ENCODE results near the gene CPHXL.

Gene CPHXL

GRCh38 chr16:75726390-75726789, at the start of gene CPHXL:
CPHXL (minus strand) TSS chr16:75726490; CDS start chr16:75726442, 48 bp downstream.
- H3K4me3 ChIP-seq (ENCODE audit: low read depth, low read length), result no peak within 1 kb of the TSS
- DNase-seq, result no peak
- H3K9me3 ChIP-seq (ENCODE audit: severe bottlenecking), result peaks cover 5% of the 10 kb centered on the region
- H3K27ac ChIP-seq, result peak within 1 kb of the TSS; percentile 11
- H3K36me3 ChIP-seq, result no peaks in the 10 kb centered on the region
- no peaks in the 10 kb centered on the region for H3K27me3 ChIP-seq (ENCODE audit: insufficient read depth, low read depth, severe bottlenecking)
- no peak for TF ChIP-seq CTCF (IDR thresholded peaks at IDR 0.05; ENCODE audit: low read depth, low read length)

GRCh38 chr16:75774197-75774596, 47.9 kb upstream of the CPHXL start:
- no peak overlapping the region for H3K4me3 ChIP-seq (ENCODE audit: low read depth, low read length)
- TF ChIP-seq CTCF (IDR thresholded peaks at IDR 0.05; ENCODE audit: low read depth, low read length), result no peak
- H3K27ac ChIP-seq, result no peak overlapping the region
- no peak for DNase-seq
- H3K36me3 ChIP-seq, result no peaks in the 10 kb centered on the region
- peaks cover 8% of the 10 kb centered on the region for H3K9me3 ChIP-seq (ENCODE audit: severe bottlenecking)
- H3K27me3 ChIP-seq (ENCODE audit: insufficient read depth, low read depth, severe bottlenecking), result no peaks in the 10 kb centered on the region

GRCh38 chr16:75770051-75770450, 43.8 kb upstream of the CPHXL start:
- TF ChIP-seq CTCF (IDR thresholded peaks at IDR 0.05; ENCODE audit: low read depth, low read length), result no peak
- DNase-seq, result no peak
- H3K27ac ChIP-seq, result no peak overlapping the region
- H3K27me3 ChIP-seq (ENCODE audit: insufficient read depth, low read depth, severe bottlenecking), result no peaks in the 10 kb centered on the region
- peaks cover 8% of the 10 kb centered on the region for H3K9me3 ChIP-seq (ENCODE audit: severe bottlenecking)
- no peak overlapping the region for H3K4me3 ChIP-seq (ENCODE audit: low read depth, low read length)
- H3K36me3 ChIP-seq, result no peaks in the 10 kb centered on the region

- peak; percentile 81 for TF ChIP-seq CTCF (IDR thresholded peaks at IDR 0.05; ENCODE audit: low read depth, low read length)
- Histone ChIP-seq H3K9me3 (ENCODE audit: severe bottlenecking) (no peaks in the 10 kb centered on the region), H3K4me3 (ENCODE audit: low read depth, low read length) (no peak overlapping the region), H3K27ac (no peak overlapping the region), H3K27me3 (ENCODE audit: insufficient read depth, low read depth, severe bottlenecking) (no peaks in the 10 kb centered on the region), H3K36me3 (no peaks in the 10 kb centered on the region)
- peak; percentile 63 for DNase-seq
These were observed 38.0 kb upstream of the CPHXL start for GRCh38 chr16:75764154-75764768.

- Histone ChIP-seq H3K27ac (no peak overlapping the region), H3K9me3 (ENCODE audit: severe bottlenecking) (no peaks in the 10 kb centered on the region)
- DNase-seq, result no peak
These were observed 36.9 kb upstream of the CPHXL start for GRCh38 chr16:75763204-75763603.

More at GRCh38 chr16:75763204-75763603, 36.9 kb upstream of the CPHXL start:
- H3K4me3 ChIP-seq (ENCODE audit: low read depth, low read length), result no peak overlapping the region
- no peak for TF ChIP-seq CTCF (IDR thresholded peaks at IDR 0.05; ENCODE audit: low read depth, low read length)
- no peaks in the 10 kb centered on the region for H3K36me3 ChIP-seq
- H3K27me3 ChIP-seq (ENCODE audit: insufficient read depth, low read depth, severe bottlenecking), result no peaks in the 10 kb centered on the region

Measured in WERI-Rb-1 (cell line).